SK-N-SH (cell line): Measurements from ENCODE around the gene ABLIM1. TPM values are rescaled to one million over a fixed set of nuclear protein-coding genes. Genes with fewer than 3 reads are reported as not detected.

Experiments used
- CTCF ChIA-PET: fragments of 300-600, 350-600 bp; formaldehyde crosslinking; extraction: SDS; loops from one replicate; lab custom pipeline; 2021; lab: Yijun Ruan, JAX
- POLR2A ChIA-PET: fragments of 350-600 bp; sonication (Branson Sonifier 250); formaldehyde crosslinking; extraction: SDS; loops from one replicate; lab custom pipeline; 2020; ENCODE audit warnings: antibody characterized with exemption, inconsistent platforms; lab: Yijun Ruan, JAX
- DNase-seq: peaks from one replicate; pipeline ENCODE4 v3.0.0; 2012
- H2AFZ ChIP-seq: fragments of 200-600 bp; sonication (generic); 2 replicates; pipeline ENCODE4 v1.8.1; 2016; ENCODE audit warnings: antibody characterized with exemption, mild to moderate bottlenecking, low read depth
- H3F3A ChIP-seq: fragments of 200-600 bp; sonication (generic); replicated peaks from 2 replicates; pipeline ENCODE3; 2016; ENCODE audit warnings: antibody characterized with exemption, mild to moderate bottlenecking; ENCODE audit not compliant: insufficient read depth
- H3K27ac ChIP-seq, 2 experiments: fragments of 200-500 bp in 1 of 2; fragments of 200-600 bp in 1 of 2; sonication (Bioruptor generic) in 1 of 2; sonication (generic), shearing (Covaris generic) in 1 of 2; 2 replicates each; pipeline versions ENCODE4 v1.5.1 to v1.6.1; 2014 to 2016; ENCODE audit warnings: low read depth in 2 of 2, inconsistent platforms in 1 of 2, low read length in 1 of 2, mild to moderate bottlenecking in 1 of 2, mixed read lengths in 1 of 2
- H3K27me3 ChIP-seq: fragments of 200-600 bp; sonication (generic), shearing (Covaris generic); 2 replicates; pipeline ENCODE4 v1.6.1; 2016; ENCODE audit warnings: mixed run types; ENCODE audit not compliant: insufficient read depth
- H3K36me3 ChIP-seq, 2 experiments: fragments of 200-500 bp in 1 of 2; fragments of 200-600 bp in 1 of 2; sonication (Bioruptor generic) in 1 of 2; sonication (generic) in 1 of 2; replicated peaks in 1 of 2; 2 replicates each; pipeline versions ENCODE3 to v1.5.1; 2014 to 2016; ENCODE audit warnings: low read length in 1 of 2, mild to moderate bottlenecking in 1 of 2; ENCODE audit not compliant: insufficient read depth in 2 of 2, control insufficient read depth in 1 of 2
- H3K4me1 ChIP-seq, 2 experiments: fragments of 200-500 bp in 1 of 2; fragments of 200-600 bp in 1 of 2; sonication (Bioruptor generic) in 1 of 2; sonication (generic), shearing (Covaris generic) in 1 of 2; 2 replicates each; pipeline versions ENCODE4 v1.5.1 to v1.6.1; 2014 to 2016; ENCODE audit warnings: low read depth in 1 of 2, low read length in 1 of 2, mixed run types in 1 of 2; ENCODE audit not compliant: insufficient read depth in 2 of 2, control insufficient read depth in 1 of 2
- H3K4me2 ChIP-seq: fragments of 200-600 bp; sonication (generic), shearing (Covaris generic); 2 replicates; pipeline ENCODE4 v1.6.1; 2017; ENCODE audit warnings: mixed run types
- H3K4me3 ChIP-seq, 2 experiments: fragments of 200-500 bp in 1 of 2; fragments of 200-600 bp in 1 of 2; sonication (Bioruptor generic) in 1 of 2; sonication (generic), shearing (Covaris generic) in 1 of 2; 2 replicates each; pipeline versions ENCODE4 v1.5.1 to v1.8.1; 2014 to 2016; ENCODE audit warnings: low read depth in 2 of 2, inconsistent platforms in 1 of 2, low read length in 1 of 2, mild to moderate bottlenecking in 1 of 2, mixed read lengths in 1 of 2, moderate library complexity in 1 of 2
- H3K79me2 ChIP-seq: fragments of 200-600 bp; sonication (generic); 2 replicates; pipeline ENCODE4 v1.8.1; 2017; ENCODE audit warnings: mild to moderate bottlenecking; ENCODE audit not compliant: insufficient read depth
- H3K9ac ChIP-seq: fragments of 200-600 bp; sonication (generic); 2 replicates; pipeline ENCODE4 v1.6.1; 2017; ENCODE audit warnings: mixed run types
- H3K9me2 ChIP-seq: fragments of 200-600 bp; sonication (generic); 2 replicates; pipeline ENCODE4 v1.6.1; 2017; ENCODE audit warnings: mixed run types
- H3K9me3 ChIP-seq: fragments of 200-600 bp; sonication (generic); 2 replicates; pipeline ENCODE4 v1.6.1; 2017; ENCODE audit warnings: mixed run types, mild to moderate bottlenecking, moderate library complexity
- H4K20me1 ChIP-seq: fragments of 200-600 bp; sonication (generic); 2 replicates; pipeline ENCODE4 v1.6.1; 2017; ENCODE audit warnings: mild to moderate bottlenecking, mixed run types; ENCODE audit not compliant: insufficient read depth
- CHD2 ChIP-seq: fragments of 150-350 bp; IDR thresholded peaks from 2 replicates; pipeline ENCODE4 v1.6.1; 2018; ENCODE audit warnings: low read length; ENCODE audit not compliant: partially characterized antibody
- FOSL2 ChIP-seq: IDR thresholded peaks from 2 replicates; pipeline ENCODE4 v1.4.0; 2012; ENCODE audit warnings: low read depth, mild to moderate bottlenecking, moderate library complexity, borderline replicate concordance
- FOXJ3 ChIP-seq: sonication (generic); formaldehyde crosslinking; IDR thresholded peaks from 2 replicates; pipeline ENCODE4 v1.5.1; 2020; ENCODE audit warnings: mild to moderate bottlenecking, missing genetic modification reagents
- FOXM1 ChIP-seq: IDR thresholded peaks from 2 replicates; pipeline ENCODE4 v1.4.0; 2012; ENCODE audit warnings: low read depth, mild to moderate bottlenecking
- GABPA ChIP-seq: IDR thresholded peaks from 2 replicates; pipeline ENCODE4 v1.4.0; 2012; ENCODE audit warnings: low read depth, mild to moderate bottlenecking
- JUND ChIP-seq: IDR thresholded peaks from 2 replicates; pipeline ENCODE4 v1.4.0; 2012
- NFIC ChIP-seq: IDR thresholded peaks from 2 replicates; pipeline ENCODE4 v1.4.0; 2012; ENCODE audit warnings: borderline replicate concordance
- NRF1 ChIP-seq: IDR thresholded peaks from 2 replicates; pipeline ENCODE4 v1.6.1; 2012; ENCODE audit warnings: low read depth, mild to moderate bottlenecking, low read length
- RFX5 ChIP-seq: IDR thresholded peaks from 2 replicates; pipeline ENCODE4 v1.6.1; 2012; ENCODE audit warnings: mild to moderate bottlenecking, improper control_type of control experiment, low read length
- RXRA ChIP-seq: IDR thresholded peaks from 2 replicates; pipeline ENCODE4 v1.4.0; 2012; ENCODE audit warnings: low read depth, mild to moderate bottlenecking, borderline replicate concordance
- SIN3A ChIP-seq: IDR thresholded peaks from 2 replicates; pipeline ENCODE4 v1.6.1; 2012; ENCODE audit warnings: low read depth, mild to moderate bottlenecking, low read length, moderate library complexity, borderline replicate concordance
- SMC3 ChIP-seq: IDR thresholded peaks from 2 replicates; pipeline ENCODE4 v1.6.1; 2012; ENCODE audit warnings: low read depth, low read length, improper control_type of control experiment
- TCF12 ChIP-seq: IDR thresholded peaks from 2 replicates; pipeline ENCODE4 v1.4.0; 2012
- TEAD4 ChIP-seq: IDR thresholded peaks from 2 replicates; pipeline ENCODE4 v1.4.0; 2012; ENCODE audit warnings: mild to moderate bottlenecking, borderline replicate concordance; ENCODE audit not compliant: insufficient read depth
- YY1 ChIP-seq: IDR thresholded peaks from 2 replicates; pipeline ENCODE4 v1.4.0; 2012; ENCODE audit warnings: low read depth, mild to moderate bottlenecking
- WGBS: methylation state at CpG from one replicate; pipeline ENCODE4 v1.1.6; 2017; ENCODE audit warnings: low lambda C conversion rate; 5-methylcytosine and 5-hydroxymethylcytosine counted together
- polyA plus RNA-seq, 3 experiments: library from polyadenylated mRNA; depleted of rRNA; stranded (reverse); fragments of >200 nt; gene quantifications; 2 replicates each; pipeline ENCODE4 v1.2.3, GENCODE V29; 2012
- TF ChIP-seq, protein P1 (sequence below): IDR thresholded peaks from 2 replicates; pipeline ENCODE4 v1.4.0; 2012; ENCODE audit warnings: low read depth
- TF ChIP-seq, protein P2 (sequence below): fragments of 150-350 bp; IDR thresholded peaks from 2 replicates; pipeline ENCODE4 v1.6.1; 2016; ENCODE audit warnings: mild to moderate bottlenecking, low read depth, low read length
- TF ChIP-seq, protein P3 (sequence below): IDR thresholded peaks from 2 replicates; pipeline ENCODE4; 2012
- TF ChIP-seq, protein P4 (sequence below): fragments of 150-350 bp; IDR thresholded peaks from 2 replicates; pipeline ENCODE4 v1.6.1; 2017; ENCODE audit warnings: antibody characterized with exemption, low read length, low read depth, borderline replicate concordance
- TF ChIP-seq, protein P5 (sequence below): IDR thresholded peaks from 2 replicates; pipeline ENCODE4 v1.4.0; 2012; ENCODE audit warnings: low read depth, borderline replicate concordance

ABLIM1 gene
- polyA plus RNA-seq, 1 of the 3 experiments (the other 2 are of a cell fraction), result 16.1 TPM

DNA sequence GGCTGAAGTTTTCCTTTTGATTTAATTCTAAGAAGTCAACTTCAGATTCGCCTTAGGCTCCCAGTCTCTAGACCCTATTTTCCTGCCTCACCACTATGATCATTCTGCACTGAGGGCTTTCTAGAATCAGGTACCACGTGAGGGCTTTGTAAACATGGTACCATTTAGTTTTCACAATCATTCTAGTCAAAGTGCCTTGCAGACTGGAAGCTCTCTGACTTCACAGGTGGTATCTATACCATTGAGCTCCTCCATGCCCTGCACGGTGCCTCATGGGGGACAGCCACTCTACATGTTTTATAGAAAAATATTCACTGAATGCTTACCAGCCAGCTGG lies 106.5 kb downstream of the ABLIM1 start:
- TF ChIP-seq FOSL2, result no peak
- TF ChIP-seq, protein P1, sequence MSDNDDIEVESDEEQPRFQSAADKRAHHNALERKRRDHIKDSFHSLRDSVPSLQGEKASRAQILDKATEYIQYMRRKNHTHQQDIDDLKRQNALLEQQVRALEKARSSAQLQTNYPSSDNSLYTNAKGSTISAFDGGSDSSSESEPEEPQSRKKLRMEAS, result no peak
- no peak for TF ChIP-seq JUND
- TF ChIP-seq SMC3, result no peak
- TF ChIP-seq GABPA, result no peak
- TF ChIP-seq NFIC, result no peak
- no peak for TF ChIP-seq TEAD4
- no peak for TF ChIP-seq RFX5
- TF ChIP-seq, protein P2, sequence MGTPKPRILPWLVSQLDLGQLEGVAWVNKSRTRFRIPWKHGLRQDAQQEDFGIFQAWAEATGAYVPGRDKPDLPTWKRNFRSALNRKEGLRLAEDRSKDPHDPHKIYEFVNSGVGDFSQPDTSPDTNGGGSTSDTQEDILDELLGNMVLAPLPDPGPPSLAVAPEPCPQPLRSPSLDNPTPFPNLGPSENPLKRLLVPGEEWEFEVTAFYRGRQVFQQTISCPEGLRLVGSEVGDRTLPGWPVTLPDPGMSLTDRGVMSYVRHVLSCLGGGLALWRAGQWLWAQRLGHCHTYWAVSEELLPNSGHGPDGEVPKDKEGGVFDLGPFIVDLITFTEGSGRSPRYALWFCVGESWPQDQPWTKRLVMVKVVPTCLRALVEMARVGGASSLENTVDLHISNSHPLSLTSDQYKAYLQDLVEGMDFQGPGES, result no peak
- TF ChIP-seq, protein P3, sequence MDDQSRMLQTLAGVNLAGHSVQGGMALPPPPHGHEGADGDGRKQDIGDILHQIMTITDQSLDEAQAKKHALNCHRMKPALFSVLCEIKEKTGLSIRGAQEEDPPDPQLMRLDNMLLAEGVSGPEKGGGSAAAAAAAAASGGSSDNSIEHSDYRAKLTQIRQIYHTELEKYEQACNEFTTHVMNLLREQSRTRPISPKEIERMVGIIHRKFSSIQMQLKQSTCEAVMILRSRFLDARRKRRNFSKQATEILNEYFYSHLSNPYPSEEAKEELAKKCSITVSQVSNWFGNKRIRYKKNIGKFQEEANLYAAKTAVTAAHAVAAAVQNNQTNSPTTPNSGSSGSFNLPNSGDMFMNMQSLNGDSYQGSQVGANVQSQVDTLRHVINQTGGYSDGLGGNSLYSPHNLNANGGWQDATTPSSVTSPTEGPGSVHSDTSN, result no peak
- TF ChIP-seq, protein P4, sequence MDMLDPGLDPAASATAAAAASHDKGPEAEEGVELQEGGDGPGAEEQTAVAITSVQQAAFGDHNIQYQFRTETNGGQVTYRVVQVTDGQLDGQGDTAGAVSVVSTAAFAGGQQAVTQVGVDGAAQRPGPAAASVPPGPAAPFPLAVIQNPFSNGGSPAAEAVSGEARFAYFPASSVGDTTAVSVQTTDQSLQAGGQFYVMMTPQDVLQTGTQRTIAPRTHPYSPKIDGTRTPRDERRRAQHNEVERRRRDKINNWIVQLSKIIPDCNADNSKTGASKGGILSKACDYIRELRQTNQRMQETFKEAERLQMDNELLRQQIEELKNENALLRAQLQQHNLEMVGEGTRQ, result no peak
- TF ChIP-seq TCF12, result no peak
- TF ChIP-seq NRF1, result no peak
- no peak for TF ChIP-seq YY1
- no peak for TF ChIP-seq CHD2
- TF ChIP-seq SIN3A, result no peak
- TF ChIP-seq, protein P5, sequence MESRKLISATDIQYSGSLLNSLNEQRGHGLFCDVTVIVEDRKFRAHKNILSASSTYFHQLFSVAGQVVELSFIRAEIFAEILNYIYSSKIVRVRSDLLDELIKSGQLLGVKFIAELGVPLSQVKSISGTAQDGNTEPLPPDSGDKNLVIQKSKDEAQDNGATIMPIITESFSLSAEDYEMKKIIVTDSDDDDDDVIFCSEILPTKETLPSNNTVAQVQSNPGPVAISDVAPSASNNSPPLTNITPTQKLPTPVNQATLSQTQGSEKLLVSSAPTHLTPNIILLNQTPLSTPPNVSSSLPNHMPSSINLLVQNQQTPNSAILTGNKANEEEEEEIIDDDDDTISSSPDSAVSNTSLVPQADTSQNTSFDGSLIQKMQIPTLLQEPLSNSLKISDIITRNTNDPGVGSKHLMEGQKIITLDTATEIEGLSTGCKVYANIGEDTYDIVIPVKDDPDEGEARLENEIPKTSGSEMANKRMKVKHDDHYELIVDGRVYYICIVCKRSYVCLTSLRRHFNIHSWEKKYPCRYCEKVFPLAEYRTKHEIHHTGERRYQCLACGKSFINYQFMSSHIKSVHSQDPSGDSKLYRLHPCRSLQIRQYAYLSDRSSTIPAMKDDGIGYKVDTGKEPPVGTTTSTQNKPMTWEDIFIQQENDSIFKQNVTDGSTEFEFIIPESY, result no peak
- no peak for TF ChIP-seq RXRA
- TF ChIP-seq FOXJ3 (CRISPR knock-in tag), result no peak
- no peak for TF ChIP-seq FOXM1
- H3K27ac ChIP-seq, result no peak overlapping the region
- H3K36me3 ChIP-seq, result no peaks in the 10 kb centered on the region
- H3K9ac ChIP-seq, result no peak overlapping the region
- no peaks in the 10 kb centered on the region for H4K20me1 ChIP-seq
- H2AFZ ChIP-seq, result no peak overlapping the region
- H3K9me2 ChIP-seq, result no peaks in the 10 kb centered on the region
- no peak overlapping the region for H3K4me3 ChIP-seq
- ChIA-PET CTCF (interaction anchor here (0.6 to 10.4 kb wide), 12 partner anchors 11 to 270 kb away, joined by 3 to 132 read pairs (median 6); partner anchors contain the start of gene FHIP2A), POLR2A (no interaction called here)
- no peaks in the 10 kb centered on the region for H3K79me2 ChIP-seq
- no peak for DNase-seq
- H3K9me3 ChIP-seq, result no peaks in the 10 kb centered on the region
- WGBS, result 54% methylated on average over 3 of the region's 3 CpGs
- H3K4me2 ChIP-seq, result no peak overlapping the region
- no peaks in the 10 kb centered on the region for H3K27me3 ChIP-seq
- H3K4me1 ChIP-seq, result peaks cover 6 to 11% of the 10 kb centered on the region in 2 experiments; a peak in 2 of 4 replicates
- H3F3A ChIP-seq, result no peaks in the 10 kb centered on the region
